DND-41 (cell line): ENCODE results near the gene ANO1.

Source experiments
- ATAC-seq: fragments of 200-7000 bp; cut with Tn5 transposase; 3 replicates; pipeline ENCODE4 v1.9.1; 2021; ENCODE audit warnings: low read depth; ENCODE audit not compliant: insufficient read depth
- DNase-seq: peaks from one replicate; pipeline ENCODE4 v3.0.0-alpha.2; 2020
- H2AFZ ChIP-seq: 2 replicates; pipeline ENCODE4 v1.6.0; 2012; ENCODE audit warnings: low read depth, low read length
- H3K27ac ChIP-seq: 2 replicates; pipeline ENCODE4 v1.5.1; 2012; ENCODE audit warnings: low read length, inconsistent platforms
- H3K27me3 ChIP-seq: fragments of 200-600 bp; sonication (generic); 2 replicates; pipeline ENCODE4 v1.6.0; 2012; ENCODE audit warnings: low read length, mild to moderate bottlenecking, inconsistent platforms; ENCODE audit not compliant: insufficient read depth, poor library complexity
- H3K36me3 ChIP-seq: 2 replicates; pipeline ENCODE4 v1.5.1; 2012; ENCODE audit warnings: low read length, inconsistent platforms; ENCODE audit not compliant: insufficient read depth
- H3K4me1 ChIP-seq: 2 replicates; pipeline ENCODE4 v1.5.1; 2012; ENCODE audit warnings: mild to moderate bottlenecking, low read length; ENCODE audit not compliant: insufficient read depth
- H3K4me2 ChIP-seq: 2 replicates; pipeline ENCODE4 v1.6.0; 2012; ENCODE audit warnings: mild to moderate bottlenecking, moderate library complexity, low read length, inconsistent platforms; ENCODE audit not compliant: insufficient read depth
- H3K4me3 ChIP-seq, 2 experiments: fragments of 200-600 bp in 1 of 2; shearing (Covaris generic) in 1 of 2; 2 replicates each; pipeline ENCODE4 v1.5.1; 2012 to 2016; ENCODE audit warnings: inconsistent platforms in 2 of 2, low read length in 2 of 2, mild to moderate bottlenecking in 2 of 2, low read depth in 1 of 2, moderate library complexity in 1 of 2
- H3K79me2 ChIP-seq: 2 replicates; pipeline ENCODE4 v1.6.0; 2012; ENCODE audit warnings: low read length, inconsistent platforms; ENCODE audit not compliant: insufficient read depth
- H3K9ac ChIP-seq: 2 replicates; pipeline ENCODE4 v1.6.0; 2012; ENCODE audit warnings: low read depth, mild to moderate bottlenecking, inconsistent platforms, low read length, moderate library complexity
- H3K9me3 ChIP-seq: 2 replicates; pipeline ENCODE4 v1.5.1; 2012; ENCODE audit warnings: low read length, moderate library complexity, mild to moderate bottlenecking, inconsistent platforms; ENCODE audit not compliant: insufficient read depth, severe bottlenecking
- H4K20me1 ChIP-seq: 2 replicates; pipeline ENCODE4 v1.6.0; 2012; ENCODE audit warnings: low read length; ENCODE audit not compliant: insufficient read depth
- EZH2 ChIP-seq: IDR thresholded peaks from 3 replicates; pipeline ENCODE4 v1.6.1; 2012; ENCODE audit warnings: borderline replicate concordance, low read depth, mild to moderate bottlenecking, moderate library complexity, low read length, inconsistent platforms; ENCODE audit not compliant: severe bottlenecking
- TF ChIP-seq, protein P1 (sequence below): IDR thresholded peaks from 2 replicates; pipeline ENCODE4 v1.5.1; 2012; ENCODE audit warnings: borderline replicate concordance, low read length, moderate library complexity, mild to moderate bottlenecking; ENCODE audit not compliant: poor library complexity, severe bottlenecking; ENCODE audit errors: extremely low read depth

The ANO1 gene

DNA sequence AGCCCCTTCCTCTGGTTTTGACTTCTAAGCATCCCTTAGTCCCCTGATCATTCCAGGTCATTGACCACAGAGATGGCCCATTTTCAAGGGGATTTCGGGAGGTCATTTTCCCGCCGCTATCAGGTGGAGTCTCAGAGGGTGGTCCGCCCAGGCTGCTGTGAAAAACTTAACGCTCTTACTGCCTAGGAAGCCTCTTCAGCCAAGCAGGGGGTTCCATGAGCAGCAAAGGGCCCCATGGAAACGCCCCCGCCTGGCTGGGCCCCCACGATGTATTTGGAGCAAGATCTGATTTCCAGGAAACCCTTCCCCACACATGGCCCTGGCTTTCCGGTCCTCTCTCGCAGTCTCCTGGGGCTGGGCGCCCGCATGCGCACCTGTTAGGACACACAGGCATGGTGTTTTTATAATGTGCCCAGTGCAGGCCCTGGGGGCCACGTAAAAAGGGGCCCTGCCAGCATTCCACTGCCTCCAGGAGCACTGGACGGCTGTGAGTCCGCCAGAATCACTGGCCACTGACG, 32.5 kb downstream of the ANO1 start:
- no peak overlapping the region for H3K27ac ChIP-seq
- no peak overlapping the region for H2AFZ ChIP-seq
- H3K4me2 ChIP-seq, result no peak overlapping the region
- H3K4me1 ChIP-seq, result peaks cover 5% of the 10 kb centered on the region; the same call in 1 of the 2 replicates
- ATAC-seq (no peak), DNase-seq (no peak)
- no peak overlapping the region for H3K4me3 ChIP-seq
- H3K27me3 ChIP-seq, result no peaks in the 10 kb centered on the region
- H3K9me3 ChIP-seq, result no peaks in the 10 kb centered on the region
- TF ChIP-seq, protein P1, sequence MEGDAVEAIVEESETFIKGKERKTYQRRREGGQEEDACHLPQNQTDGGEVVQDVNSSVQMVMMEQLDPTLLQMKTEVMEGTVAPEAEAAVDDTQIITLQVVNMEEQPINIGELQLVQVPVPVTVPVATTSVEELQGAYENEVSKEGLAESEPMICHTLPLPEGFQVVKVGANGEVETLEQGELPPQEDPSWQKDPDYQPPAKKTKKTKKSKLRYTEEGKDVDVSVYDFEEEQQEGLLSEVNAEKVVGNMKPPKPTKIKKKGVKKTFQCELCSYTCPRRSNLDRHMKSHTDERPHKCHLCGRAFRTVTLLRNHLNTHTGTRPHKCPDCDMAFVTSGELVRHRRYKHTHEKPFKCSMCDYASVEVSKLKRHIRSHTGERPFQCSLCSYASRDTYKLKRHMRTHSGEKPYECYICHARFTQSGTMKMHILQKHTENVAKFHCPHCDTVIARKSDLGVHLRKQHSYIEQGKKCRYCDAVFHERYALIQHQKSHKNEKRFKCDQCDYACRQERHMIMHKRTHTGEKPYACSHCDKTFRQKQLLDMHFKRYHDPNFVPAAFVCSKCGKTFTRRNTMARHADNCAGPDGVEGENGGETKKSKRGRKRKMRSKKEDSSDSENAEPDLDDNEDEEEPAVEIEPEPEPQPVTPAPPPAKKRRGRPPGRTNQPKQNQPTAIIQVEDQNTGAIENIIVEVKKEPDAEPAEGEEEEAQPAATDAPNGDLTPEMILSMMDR, result no peak
- no peak for TF ChIP-seq EZH2
- no peaks in the 10 kb centered on the region for H4K20me1 ChIP-seq
- no peaks in the 10 kb centered on the region for H3K36me3 ChIP-seq
- H3K9ac ChIP-seq, result no peak overlapping the region
- no peaks in the 10 kb centered on the region for H3K79me2 ChIP-seq

DNA sequence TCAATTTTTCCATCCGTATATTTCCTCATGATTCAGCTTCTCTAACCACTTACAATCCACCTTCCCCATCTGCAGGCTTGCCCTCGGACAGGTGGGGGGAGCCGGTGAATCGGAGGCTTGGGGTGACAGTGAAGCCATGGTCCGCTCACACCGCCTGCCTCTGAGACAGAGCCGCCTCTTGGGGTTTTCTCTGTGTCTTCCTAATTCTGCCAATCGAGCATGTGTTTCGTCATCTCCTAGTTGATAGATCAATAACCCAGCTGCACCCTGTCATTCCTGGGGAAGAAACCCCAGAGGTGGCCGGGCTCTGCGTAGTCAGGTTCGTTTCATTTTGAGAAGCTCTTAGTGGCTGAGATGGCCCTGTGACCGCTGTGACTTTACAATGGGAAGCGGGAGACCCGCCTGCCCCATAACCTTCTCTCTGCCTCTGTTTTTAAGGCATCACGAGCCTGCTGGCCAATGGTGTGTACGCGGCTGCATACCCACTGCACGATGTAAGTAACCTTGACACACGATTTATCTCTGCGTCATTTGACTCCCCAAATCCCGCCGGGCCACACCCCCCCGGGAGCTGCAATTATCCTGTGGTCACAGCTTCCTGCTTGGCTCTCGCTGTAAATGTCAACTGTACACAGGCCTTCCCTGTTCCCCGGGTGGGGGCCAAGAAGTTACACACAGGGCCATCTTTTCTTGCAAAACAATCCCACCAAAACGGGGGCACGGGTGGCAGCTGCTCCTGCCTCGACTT, 33.3 kb downstream of the ANO1 start:
- H3K4me1 ChIP-seq, result peaks cover 5% of the 10 kb centered on the region; the same call in 1 of the 2 replicates
- H3K79me2 ChIP-seq, result no peaks in the 10 kb centered on the region
- no peak overlapping the region for H3K9ac ChIP-seq
- H3K27ac ChIP-seq, result no peak overlapping the region
- no peak overlapping the region for H3K4me2 ChIP-seq
- no peaks in the 10 kb centered on the region for H3K27me3 ChIP-seq
- H3K36me3 ChIP-seq, result no peaks in the 10 kb centered on the region
- ATAC-seq (peak; percentile 49; the same call in 1 of the 3 replicates), DNase-seq (peak; percentile 25)
- no peak overlapping the region for H3K4me3 ChIP-seq
- TF ChIP-seq, protein P1, result no peak
- no peak for TF ChIP-seq EZH2
- no peaks in the 10 kb centered on the region for H3K9me3 ChIP-seq
- H4K20me1 ChIP-seq, result no peaks in the 10 kb centered on the region
- no peak overlapping the region for H2AFZ ChIP-seq

DNA sequence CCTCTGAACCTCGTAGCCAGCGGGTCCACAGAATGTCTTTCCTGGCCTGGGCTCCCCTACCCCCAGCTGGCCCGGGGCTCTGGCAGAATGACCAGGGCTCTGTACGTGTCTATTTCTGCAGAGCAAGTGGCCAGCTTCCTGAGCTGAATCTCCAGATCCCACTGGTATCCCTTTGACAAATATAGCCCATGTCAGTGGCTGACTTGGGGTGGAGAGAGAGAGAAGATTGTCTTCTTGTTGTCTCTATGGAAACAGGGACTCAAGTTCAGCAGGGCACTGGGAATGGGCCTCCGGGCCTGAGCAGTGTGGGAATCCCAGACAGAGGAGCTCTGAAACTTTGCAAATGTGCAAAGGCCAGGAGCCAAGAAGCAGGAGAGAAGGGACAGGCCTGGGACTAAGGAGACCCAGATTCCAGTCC, 33.9 kb downstream of the ANO1 start:
- no peaks in the 10 kb centered on the region for H3K9me3 ChIP-seq
- no peaks in the 10 kb centered on the region for H3K27me3 ChIP-seq
- H3K4me1 ChIP-seq, result peaks cover 5% of the 10 kb centered on the region; the same call in 1 of the 2 replicates
- no peaks in the 10 kb centered on the region for H3K79me2 ChIP-seq
- no peak overlapping the region for H3K4me2 ChIP-seq
- ATAC-seq (no peak), DNase-seq (no peak)
- no peaks in the 10 kb centered on the region for H4K20me1 ChIP-seq
- no peak overlapping the region for H3K9ac ChIP-seq
- no peak overlapping the region for H2AFZ ChIP-seq
- no peaks in the 10 kb centered on the region for H3K36me3 ChIP-seq
- no peak overlapping the region for H3K4me3 ChIP-seq
- TF ChIP-seq, protein P1, result no peak
- TF ChIP-seq EZH2, result no peak
- no peak overlapping the region for H3K27ac ChIP-seq
